ENCODE data around the gene HNRNPA0.

The HNRNPA0 gene

DNA sequence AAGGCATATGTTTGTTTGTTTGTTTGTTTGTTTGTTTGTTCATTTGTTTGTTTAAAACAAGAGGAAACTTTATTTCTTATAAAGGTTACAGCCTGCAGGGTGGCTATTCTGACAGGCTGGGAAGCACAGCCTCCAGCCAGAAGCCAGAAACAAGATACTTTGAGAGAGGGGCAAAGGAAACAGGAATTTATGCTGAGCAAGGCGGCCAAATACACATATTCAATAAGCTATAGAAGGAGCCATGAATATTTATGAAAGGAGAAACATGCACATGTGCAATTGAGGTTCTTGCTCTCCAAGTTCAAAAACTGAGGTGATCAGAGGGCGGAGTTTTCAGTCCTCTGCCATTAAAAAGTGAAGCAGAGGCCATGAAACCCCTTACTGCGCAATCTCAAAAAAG lies 37.8 kb downstream of the HNRNPA0 start:
- DNase-seq, result no peak

GRCh38 chr5:137715456-137715855 lies 38.7 kb downstream of the HNRNPA0 start:
- DNase-seq, result no peak

GRCh38 chr5:137714946-137715345 lies 39.2 kb downstream of the HNRNPA0 start:
- no peak for DNase-seq

GRCh38 chr5:137714494-137714893 lies 39.7 kb downstream of the HNRNPA0 start:
- DNase-seq, result no peak

GRCh38 chr5:137712139-137712667 lies 42.0 kb downstream of the HNRNPA0 start:
- no peak for DNase-seq

GRCh38 chr5:137710086-137710485 lies 44.1 kb downstream of the HNRNPA0 start:
- DNase-seq, result no peak

GRCh38 chr5:137708796-137709559 lies 45.2 kb downstream of the HNRNPA0 start:
- DNase-seq, result no peak

DNA sequence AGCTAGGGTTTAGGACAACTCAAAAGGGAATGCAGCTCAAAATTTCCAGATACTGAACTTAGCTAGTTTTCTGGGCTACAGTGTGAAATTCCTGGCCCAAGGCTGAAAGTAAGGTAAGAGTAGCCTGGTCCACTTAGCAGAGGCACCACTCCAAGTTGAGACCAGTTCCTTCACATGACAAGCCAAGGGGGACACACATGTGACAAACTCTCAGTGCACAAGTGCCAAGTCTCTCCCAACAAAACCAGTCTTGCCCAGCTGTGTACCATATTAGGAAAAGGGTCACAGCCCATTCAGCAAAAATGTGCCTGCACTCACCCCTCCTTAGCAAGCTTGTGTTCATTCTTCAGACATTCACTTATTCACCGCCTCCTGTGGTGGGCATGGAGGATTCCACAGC lies 46.1 kb downstream of the HNRNPA0 start:
- no peak for DNase-seq

GRCh38 chr5:137706841-137707240 lies 47.3 kb downstream of the HNRNPA0 start:
- DNase-seq, result no peak

DNA sequence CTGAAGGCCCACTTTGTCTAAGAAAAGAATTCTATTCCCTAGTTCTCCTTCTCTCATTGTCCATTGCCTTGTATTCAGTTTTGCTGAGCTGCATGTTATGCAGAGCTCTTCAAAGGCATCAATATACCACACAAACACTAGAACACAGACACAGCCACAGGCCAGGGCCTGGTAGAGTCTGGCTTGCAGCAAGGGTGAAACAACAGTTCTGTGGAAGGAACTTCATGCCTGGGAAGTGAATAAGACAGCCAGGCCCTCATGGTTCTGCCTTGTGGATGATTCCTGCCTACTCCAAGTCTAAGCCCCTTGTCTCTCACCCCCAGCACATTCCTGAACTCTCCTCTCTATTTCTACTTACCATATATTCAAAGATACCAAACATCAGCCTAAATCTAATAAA lies 49.1 kb downstream of the HNRNPA0 start:
- DNase-seq, result no peak

DNA sequence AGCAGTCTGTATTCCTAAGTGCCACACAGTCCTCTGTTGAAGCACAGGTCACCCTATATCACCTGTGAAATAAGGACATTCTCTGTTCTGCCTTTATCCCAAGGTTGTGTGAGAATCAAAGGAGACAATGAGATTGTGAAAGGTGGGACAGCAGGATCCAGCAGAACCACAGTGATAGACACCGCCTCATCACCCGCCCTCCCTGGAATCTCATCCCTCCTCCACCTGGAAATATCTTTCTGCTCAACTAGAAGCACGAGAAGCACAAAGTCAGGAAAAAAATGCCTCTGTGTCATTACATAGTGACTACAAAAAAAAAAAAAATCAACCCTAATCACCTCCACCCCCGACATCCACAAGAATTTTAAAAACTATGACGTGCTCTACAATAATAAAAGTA lies 50.6 kb downstream of the HNRNPA0 start:
- DNase-seq, result no peak

- DNase-seq, result no peak
Observed at GRCh38 chr5:137700282-137700680, 53.9 kb downstream of the HNRNPA0 start.

DNA sequence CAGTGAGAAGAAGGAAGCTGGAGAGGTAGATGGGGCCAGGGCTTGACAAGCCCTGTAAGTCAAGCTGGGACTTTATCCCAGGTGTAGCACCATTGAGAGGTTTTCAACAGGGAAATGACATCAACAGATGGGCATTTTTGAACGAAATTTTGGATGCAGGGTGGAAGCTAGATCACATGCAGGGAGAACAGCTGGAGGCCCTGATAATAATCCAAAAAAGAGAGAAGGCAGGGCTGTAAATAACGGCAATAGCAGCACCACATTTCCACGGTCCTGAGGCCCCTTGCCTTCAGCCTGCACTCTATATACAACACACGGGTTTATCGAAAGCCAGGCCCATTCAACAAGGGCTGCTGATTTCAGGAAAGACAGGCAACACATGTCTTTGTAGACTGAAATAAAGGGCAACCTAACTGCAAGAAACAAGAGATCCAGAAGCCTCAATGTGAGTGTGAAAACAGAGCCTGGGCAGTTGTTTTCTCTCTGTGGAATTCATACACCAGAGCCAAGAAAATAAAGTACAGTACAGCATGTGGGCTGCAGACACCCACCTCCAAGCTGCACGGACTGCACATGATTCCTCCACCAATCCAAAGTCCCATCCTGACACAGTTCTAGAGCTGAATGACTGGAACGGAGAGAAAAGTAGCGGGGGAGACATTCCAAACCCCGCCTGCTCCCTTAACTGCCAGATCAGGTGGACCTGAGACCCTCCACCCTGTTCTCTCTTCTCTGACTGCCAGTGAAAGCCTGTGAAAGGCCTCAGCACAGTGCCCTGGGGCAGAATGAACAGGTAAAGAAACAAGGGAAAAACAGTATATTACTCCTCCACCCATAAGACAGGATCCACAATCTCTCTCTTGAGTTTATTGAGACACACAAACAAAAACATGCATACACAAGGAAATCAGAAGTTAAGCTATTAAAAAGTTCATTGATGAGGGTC lies 54.6 kb downstream of the HNRNPA0 start:
- no peak for DNase-seq

- no peak for DNase-seq
Observed at GRCh38 chr5:137696481-137696880, 57.7 kb downstream of the HNRNPA0 start.

GRCh38 chr5:137695651-137696428 lies 58.3 kb downstream of the HNRNPA0 start:
- DNase-seq, result peak; percentile 2
